ENCODE results near the gene CALML6. TPM values are rescaled to one million over a fixed set of nuclear protein-coding genes. Genes with fewer than 3 reads are reported as not detected.
"Not testable (repeated sequence)": the region's sequence is repeated elsewhere in the genome, so short reads cannot be mapped to it uniquely, and the experiment has no call there.

The CALML6 gene
- total RNA-seq, 4 donors from 2014 or later = 0.57 TPM; not detected in 3

DNA sequence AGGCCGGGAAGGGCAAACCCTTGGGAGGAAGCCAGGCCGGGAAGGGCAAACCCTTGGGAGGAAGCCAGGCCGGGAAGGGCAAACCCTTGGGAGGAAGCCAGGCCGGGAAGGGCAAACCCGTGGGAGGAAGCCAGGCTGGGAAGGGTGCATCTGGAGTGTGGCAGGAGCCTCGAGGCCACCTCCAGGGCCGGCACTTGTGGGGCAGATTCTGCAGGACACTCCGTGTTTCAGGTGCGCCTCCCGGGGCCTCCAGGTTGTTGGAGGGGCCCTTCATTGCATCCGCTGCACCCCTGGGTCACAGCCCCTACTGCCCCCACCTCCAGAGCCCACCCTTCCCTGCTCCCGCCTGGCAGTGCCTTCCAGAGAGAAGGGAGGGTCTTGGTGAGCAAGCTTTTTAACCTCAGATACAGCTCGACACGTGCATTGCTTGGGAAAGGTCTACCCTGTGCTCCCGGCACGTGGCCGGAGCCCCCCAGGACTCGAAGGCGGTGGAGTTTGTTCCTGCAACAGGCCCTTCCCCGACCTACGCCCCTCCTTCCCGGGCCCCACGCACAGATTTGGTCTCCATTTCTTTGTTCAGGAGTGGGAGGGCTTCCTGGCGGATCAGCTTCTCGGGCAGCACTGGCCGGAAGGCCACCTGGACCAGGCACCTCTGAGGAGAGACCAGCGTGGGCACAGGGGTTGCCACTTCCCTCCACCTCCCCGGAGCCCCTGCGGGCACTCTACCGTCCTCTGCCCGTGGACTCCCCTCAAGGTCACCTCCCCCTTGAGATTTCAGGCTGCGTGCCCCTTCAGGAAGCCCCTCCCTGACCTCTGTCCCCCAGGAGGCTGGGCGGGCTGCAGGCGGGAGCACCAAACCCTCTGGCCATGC lies 13.4 kb downstream of the CALML6 start:
- 73 to 85% methylated on average over 3 to 16 of the region's 34 CpGs for WGBS, 2 donors
- H3K9me3 ChIP-seq = no peaks in the 10 kb centered on the region
- DNase-seq = no peak
- peaks cover 0 to 15% (median 0%) of the 10 kb centered on the region in 3 donors for H3K4me1 ChIP-seq
- H3K27me3 ChIP-seq = peaks cover 0 to 13% (median 0%) of the 10 kb centered on the region in 4 donors
- H3K4me3 ChIP-seq = no peak overlapping the region
- H3K36me3 ChIP-seq = no peaks in the 10 kb centered on the region
- intact Hi-C loops (cut with DNase I) = no loop called here
- TF ChIP-seq, protein P1, sequence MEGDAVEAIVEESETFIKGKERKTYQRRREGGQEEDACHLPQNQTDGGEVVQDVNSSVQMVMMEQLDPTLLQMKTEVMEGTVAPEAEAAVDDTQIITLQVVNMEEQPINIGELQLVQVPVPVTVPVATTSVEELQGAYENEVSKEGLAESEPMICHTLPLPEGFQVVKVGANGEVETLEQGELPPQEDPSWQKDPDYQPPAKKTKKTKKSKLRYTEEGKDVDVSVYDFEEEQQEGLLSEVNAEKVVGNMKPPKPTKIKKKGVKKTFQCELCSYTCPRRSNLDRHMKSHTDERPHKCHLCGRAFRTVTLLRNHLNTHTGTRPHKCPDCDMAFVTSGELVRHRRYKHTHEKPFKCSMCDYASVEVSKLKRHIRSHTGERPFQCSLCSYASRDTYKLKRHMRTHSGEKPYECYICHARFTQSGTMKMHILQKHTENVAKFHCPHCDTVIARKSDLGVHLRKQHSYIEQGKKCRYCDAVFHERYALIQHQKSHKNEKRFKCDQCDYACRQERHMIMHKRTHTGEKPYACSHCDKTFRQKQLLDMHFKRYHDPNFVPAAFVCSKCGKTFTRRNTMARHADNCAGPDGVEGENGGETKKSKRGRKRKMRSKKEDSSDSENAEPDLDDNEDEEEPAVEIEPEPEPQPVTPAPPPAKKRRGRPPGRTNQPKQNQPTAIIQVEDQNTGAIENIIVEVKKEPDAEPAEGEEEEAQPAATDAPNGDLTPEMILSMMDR (IDR thresholded peaks at IDR 0.05) = no peak
- no peak for TF ChIP-seq POLR2A (IDR thresholded peaks at IDR 0.05)
- no peak overlapping the region for H3K27ac ChIP-seq

DNA sequence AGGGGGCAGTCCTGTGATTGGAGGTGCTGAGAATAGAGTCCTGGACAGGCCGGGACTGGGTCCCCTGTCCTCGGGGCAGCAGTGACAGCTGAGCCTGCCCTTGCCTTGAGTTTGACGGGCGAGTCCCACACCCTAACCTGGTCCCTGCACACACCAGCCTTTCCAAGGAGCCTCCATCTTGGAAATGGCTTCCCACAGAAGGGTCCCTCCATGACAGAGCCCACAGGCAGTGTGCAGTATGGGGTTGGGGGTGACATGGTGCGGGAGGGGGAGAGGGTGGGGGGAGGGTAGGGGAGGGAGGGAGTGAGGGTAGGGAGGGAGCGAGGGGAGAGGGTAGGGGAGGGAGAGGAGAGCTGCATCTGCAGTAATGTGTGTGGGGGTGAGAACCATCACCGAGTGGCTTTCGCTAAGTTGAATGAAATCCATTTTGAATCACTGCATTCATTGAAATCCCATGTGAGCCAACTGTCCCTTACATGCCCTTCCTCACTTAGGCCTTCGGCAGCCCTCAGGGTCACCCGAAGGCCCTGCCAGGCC lies 14.1 kb downstream of the CALML6 start:
- H3K4me3 ChIP-seq = no peak overlapping the region
- intact Hi-C loops (cut with DNase I) = no loop called here
- H3K27ac ChIP-seq = no peak overlapping the region
- WGBS, 2 donors = 75 to 83% methylated on average over 4 of the region's 10 CpGs
- H3K9me3 ChIP-seq = no peaks in the 10 kb centered on the region
- H3K4me1 ChIP-seq = peaks cover 0 to 15% (median 0%) of the 10 kb centered on the region in 3 donors
- no peak for TF ChIP-seq POLR2A (IDR thresholded peaks at IDR 0.05)
- TF ChIP-seq, protein P1 (IDR thresholded peaks at IDR 0.05) = no peak
- H3K36me3 ChIP-seq = no peaks in the 10 kb centered on the region
- DNase-seq = no peak
- peaks cover 0 to 13% (median 0%) of the 10 kb centered on the region in 4 donors for H3K27me3 ChIP-seq

DNA sequence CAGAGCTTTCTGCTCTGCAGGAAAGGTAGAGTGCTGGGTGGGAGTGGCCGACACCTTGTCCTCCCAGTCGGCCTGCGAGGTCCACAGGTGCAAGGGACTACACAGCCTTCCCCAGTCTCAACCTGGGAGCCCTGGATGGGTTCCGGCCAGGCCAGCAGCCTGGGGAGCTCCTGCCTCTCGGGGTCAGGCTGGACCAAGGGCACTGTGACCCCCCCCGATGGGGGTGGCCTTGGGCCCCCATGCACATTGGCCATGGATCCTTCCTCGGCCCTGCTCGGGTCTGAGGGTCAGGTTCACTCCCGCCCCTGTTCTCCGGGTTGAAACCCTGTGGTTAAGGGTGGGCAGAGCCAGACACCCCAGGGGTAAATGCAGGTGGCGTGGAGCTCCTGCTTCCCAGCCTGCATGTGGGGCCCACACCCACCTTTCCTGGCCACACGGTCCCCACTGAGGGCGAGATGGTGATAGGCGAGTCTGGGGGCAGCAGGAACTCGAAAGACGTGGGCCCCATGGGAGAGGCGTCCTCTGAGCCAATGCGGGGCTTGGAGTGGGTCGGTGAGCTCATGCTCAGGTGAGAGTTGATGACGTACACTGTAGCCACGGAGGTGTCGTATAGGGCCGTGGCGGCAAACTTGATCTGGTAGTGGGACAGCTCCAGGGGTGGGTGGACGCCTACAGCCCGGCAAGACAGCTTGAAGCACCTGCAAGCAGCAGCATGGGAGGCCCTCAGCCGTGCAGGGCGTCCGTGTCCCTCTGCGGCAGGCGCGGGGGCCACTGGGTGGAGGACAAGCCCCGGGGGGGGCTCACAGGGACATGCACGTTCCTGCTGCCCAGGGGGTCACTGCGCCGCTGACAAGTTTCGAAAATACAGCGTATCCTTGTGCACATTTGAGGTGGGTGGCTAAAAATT lies 14.8 kb downstream of the CALML6 start:
- H3K9me3 ChIP-seq = no peaks in the 10 kb centered on the region
- no peaks in the 10 kb centered on the region for H3K36me3 ChIP-seq
- intact Hi-C loops (cut with DNase I) = no loop called here
- peaks cover 0 to 15% (median 0%) of the 10 kb centered on the region in 3 donors for H3K4me1 ChIP-seq
- H3K27me3 ChIP-seq = peaks cover 0 to 13% (median 0%) of the 10 kb centered on the region in 4 donors
- WGBS, 2 donors = 77 to 88% methylated on average over 6 to 16 of the region's 38 CpGs
- H3K4me3 ChIP-seq = no peak overlapping the region
- no peak overlapping the region for H3K27ac ChIP-seq
- no peak for TF ChIP-seq POLR2A (IDR thresholded peaks at IDR 0.05)
- DNase-seq = no peak

DNA sequence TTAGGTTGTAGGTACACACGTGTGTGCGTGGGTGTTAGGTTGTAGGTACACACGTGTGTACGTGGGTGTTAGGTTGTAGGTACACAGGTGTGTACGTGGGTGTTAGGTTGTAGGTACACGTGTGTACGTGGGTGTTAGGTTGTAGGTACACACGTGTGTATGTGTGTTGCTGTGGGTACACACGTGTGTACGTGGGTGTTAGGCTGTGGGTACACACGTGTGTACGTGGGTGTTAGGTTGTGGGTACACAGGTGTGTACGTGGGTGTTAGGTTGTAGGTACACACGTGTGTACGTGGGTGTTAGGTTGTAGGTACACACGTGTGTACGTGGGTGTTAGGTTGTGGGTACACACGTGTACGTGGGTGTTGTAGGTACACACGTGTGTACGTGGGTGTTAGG lies 19.8 kb downstream of the CALML6 start:
- intact Hi-C loops (cut with DNase I); H3K4me1 ChIP-seq; H3K4me3 ChIP-seq; DNase-seq; H3K27ac ChIP-seq; H3K36me3 ChIP-seq; H3K9me3 ChIP-seq: not testable (repeated sequence)
- 87 to 88% methylated on average over 4 to 20 of the region's 21 CpGs for WGBS, 2 donors
- peaks cover 0 to 15% (median 0%) of the 10 kb centered on the region in 4 donors for H3K27me3 ChIP-seq

DNA sequence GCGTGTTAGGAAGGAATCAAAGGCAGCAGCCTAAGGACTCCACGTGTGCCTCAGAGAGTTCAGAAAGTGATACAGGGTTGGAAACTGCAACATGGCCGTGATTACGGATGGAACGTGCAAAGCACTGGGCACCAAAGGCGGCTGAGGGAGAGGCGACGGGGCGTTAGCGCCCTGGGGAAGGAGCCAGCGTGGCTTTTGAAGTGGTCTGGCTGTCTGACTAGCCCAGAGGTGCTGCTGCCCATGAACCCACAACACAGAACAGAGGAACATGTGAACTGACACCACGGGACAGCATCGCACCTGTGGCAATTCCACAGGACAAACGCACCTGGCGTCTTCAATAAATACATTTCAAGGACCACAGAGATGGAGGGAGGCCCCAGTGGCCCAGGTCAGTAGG lies 22.0 kb downstream of the CALML6 start:
- Histone ChIP-seq H3K4me1 (no peaks in the 10 kb centered on the region), H3K27me3 (peaks cover 0 to 33% (median 0%) of the 10 kb centered on the region in 4 donors), H3K4me3 (no peak overlapping the region), H3K36me3 (no peaks in the 10 kb centered on the region), H3K9me3 (no peaks in the 10 kb centered on the region), H3K27ac (no peak overlapping the region)
- intact Hi-C loops (cut with DNase I) = no loop called here
- TF ChIP-seq, protein P1 (IDR thresholded peaks at IDR 0.05) = no peak
- no peak for TF ChIP-seq POLR2A (IDR thresholded peaks at IDR 0.05)
- 62 to 67% methylated on average over 14 to 15 of the region's 15 CpGs for WGBS, 2 donors
- DNase-seq = no peak
